Tibial nerve (tissue), 4 donors: ENCODE data around the gene TNFSF13.

Experiments
- EP300 ChIP-seq, 2 donors: sonication (generic); formaldehyde crosslinking; IDR thresholded peaks; one replicate each; pipeline ENCODE4 v1.6.1; 2017; ENCODE audit warnings: antibody characterized with exemption in 2 of 2, mild to moderate bottlenecking in 1 of 2
- TF ChIP-seq, protein P1 (sequence below), 5 experiments: fragments of 200-600 bp in 3 of 5; fragments of 450-650 bp in 2 of 5; sonication (generic) in 3 of 5; IDR thresholded peaks; one replicate each; pipeline ENCODE4 v1.5.1; 2016 to 2019; ENCODE audit warnings: antibody characterized with exemption in 5 of 5, mild to moderate bottlenecking in 3 of 5, moderate library complexity in 2 of 5

DNA sequence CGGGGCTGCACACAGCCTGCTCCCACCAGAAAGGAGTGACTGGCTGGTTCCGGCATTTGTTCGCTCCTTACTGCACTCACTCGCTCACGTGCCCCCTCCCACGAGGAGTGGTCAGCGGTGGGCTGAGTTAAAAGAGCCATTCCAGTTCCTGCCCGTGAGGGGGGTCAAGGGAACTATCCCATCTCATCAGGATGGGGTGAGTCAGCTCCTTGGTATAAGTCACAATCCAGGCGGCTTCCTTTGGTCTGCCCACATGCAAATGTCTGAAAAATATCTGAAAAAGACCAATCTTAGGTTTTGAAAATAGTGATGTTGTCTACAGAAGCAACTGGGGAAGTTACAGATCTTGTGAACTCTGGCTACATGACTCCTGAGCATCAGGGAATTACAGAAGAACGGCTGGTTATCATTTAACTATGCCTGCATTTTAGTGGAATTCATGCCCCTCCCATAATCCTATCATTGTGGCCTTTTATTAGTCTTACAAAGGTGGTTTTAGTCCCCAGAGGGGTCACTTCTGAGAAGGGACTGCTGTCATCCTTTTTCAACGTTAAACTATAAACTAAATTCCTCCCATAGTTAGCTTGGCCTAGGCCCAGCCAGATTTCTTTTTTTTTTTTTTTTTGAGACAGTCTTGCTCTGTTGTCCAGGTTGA is 19.5 kb upstream of the TNFSF13 start:
- TF ChIP-seq, protein P1, sequence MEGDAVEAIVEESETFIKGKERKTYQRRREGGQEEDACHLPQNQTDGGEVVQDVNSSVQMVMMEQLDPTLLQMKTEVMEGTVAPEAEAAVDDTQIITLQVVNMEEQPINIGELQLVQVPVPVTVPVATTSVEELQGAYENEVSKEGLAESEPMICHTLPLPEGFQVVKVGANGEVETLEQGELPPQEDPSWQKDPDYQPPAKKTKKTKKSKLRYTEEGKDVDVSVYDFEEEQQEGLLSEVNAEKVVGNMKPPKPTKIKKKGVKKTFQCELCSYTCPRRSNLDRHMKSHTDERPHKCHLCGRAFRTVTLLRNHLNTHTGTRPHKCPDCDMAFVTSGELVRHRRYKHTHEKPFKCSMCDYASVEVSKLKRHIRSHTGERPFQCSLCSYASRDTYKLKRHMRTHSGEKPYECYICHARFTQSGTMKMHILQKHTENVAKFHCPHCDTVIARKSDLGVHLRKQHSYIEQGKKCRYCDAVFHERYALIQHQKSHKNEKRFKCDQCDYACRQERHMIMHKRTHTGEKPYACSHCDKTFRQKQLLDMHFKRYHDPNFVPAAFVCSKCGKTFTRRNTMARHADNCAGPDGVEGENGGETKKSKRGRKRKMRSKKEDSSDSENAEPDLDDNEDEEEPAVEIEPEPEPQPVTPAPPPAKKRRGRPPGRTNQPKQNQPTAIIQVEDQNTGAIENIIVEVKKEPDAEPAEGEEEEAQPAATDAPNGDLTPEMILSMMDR (IDR thresholded peaks at IDR 0.05): no peak
- TF ChIP-seq EP300 (IDR thresholded peaks at IDR 0.05): no peak
